ENCODE data around the gene SBK1. TPM values are rescaled to one million over a fixed set of nuclear protein-coding genes. Genes with fewer than 3 reads are reported as not detected.

Gene SBK1
- under 0.01 TPM in 1 of 2 replicates, not detected in the other for total RNA-seq

GRCh38 chr16:28291651-28292626, at the start of gene SBK1:
TSS of gene SBK1 (plus strand) at chr16:28292525. CDS start at chr16:28317392, 24,867 bp downstream.

DNA sequence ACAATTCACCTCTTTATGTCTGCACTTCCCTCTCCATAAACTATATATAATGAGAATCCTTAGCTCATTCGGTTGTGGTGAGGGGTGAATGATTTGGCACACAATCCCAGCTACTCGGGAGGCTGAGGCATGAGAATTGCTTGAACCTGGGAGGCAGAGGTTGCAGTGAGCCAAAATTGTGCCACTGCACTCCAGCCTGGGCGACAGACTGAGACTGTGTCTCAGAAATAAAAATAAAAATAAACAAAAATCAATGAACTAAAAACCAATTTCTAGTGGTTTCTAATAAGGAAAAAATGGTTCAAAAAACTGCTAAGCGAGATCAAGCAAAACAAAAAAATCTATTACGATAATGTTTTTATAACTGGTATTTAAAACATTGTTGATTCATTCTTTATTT, 71.1 kb downstream of the SBK1 start, which contains the start of gene NPIPB6:
Gene NPIPB6, minus strand, starts transcription at position 101 of the 400 bp plus-strand sequence. CDS start 686 bp downstream, outside the sequence.

Small RNAs within 50 kb of the gene (small RNA-seq; reads per million reads assigned to genes)
- not detected for gene AC138904.2

Other genes starting within 250 kb of the SBK1 start
- gene GSG1L, start 228.8 kb upstream of the SBK1 start, total RNA-seq, result not detected in 2 replicates
- 122 and 156 TPM in 2 replicates for gene XPO6, start 80.6 kb upstream of the SBK1 start, total RNA-seq
- gene NPIPB6, start 71.0 kb downstream of the SBK1 start, total RNA-seq, result not detected in 2 replicates
- 37.6 and 48.9 TPM in 2 replicates for gene EIF3CL, start 111.3 kb downstream of the SBK1 start, total RNA-seq
- not detected in 2 replicates for gene NPIPB7, start 179.8 kb downstream of the SBK1 start, total RNA-seq
- gene CLN3, start 199.5 kb downstream of the SBK1 start, total RNA-seq, result 16.0 and 16.4 TPM in 2 replicates
- not detected in 2 replicates for gene APOBR, start 202.1 kb downstream of the SBK1 start, total RNA-seq
- not detected in 2 replicates for gene IL27, start 214.3 kb downstream of the SBK1 start, total RNA-seq
- gene NUPR1, start 246.4 kb downstream of the SBK1 start, total RNA-seq, result 25.2 and 49.5 TPM in 2 replicates